WI38 (cell line): Measurements from ENCODE around the gene BLTP2.

Source experiments
- H3K4me3 ChIP-seq: 2 replicates; pipeline ENCODE4 v1.5.1; 2011; ENCODE audit warnings: low read depth, mild to moderate bottlenecking, control low read depth, low read length
- CTCF ChIP-seq: IDR thresholded peaks from 2 replicates; pipeline ENCODE4 v1.5.1; 2012; ENCODE audit warnings: low read depth, mild to moderate bottlenecking, control low read depth, low read length

The BLTP2 gene

DNA sequence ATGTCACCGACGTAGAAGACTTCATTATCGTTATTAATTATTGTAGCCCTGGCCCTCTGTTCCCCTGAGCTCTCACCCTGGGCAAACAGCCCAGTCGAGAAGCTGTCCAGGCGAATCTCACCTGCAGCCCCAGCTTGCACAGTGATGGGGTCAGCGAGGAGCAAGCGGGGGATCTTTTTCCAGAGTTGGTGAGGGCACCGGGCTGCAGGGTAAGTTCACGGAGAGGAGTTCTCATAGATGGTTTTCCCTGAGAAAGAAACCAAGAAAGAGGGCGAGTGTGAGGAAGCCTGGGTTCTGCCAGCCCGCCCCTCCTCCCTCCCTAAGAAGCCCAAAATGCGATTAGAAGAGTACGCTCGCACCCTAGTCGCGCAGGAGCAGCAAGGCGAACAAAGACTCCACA lies 46.6 kb downstream of the BLTP2 start:
- peak overlapping the region; percentile 83 for H3K4me3 ChIP-seq
- no peak for TF ChIP-seq CTCF

GRCh38 chr17:28597606-28598383 lies 47.2 kb downstream of the BLTP2 start:
- peak overlapping the region; percentile 83 for H3K4me3 ChIP-seq
- TF ChIP-seq CTCF = no peak
